GM13976 (cell line): Measurements from ENCODE around the gene SNRNP70.

Experiments used
- DNase-seq: peaks from one replicate; pipeline ENCODE4 v3.0.0; 2012; ENCODE audit warnings: low spot score
- in situ Hi-C: fragments of 300-500 bp; cut with MboI; formaldehyde crosslinking; loops from one replicate; pipeline ENCODE4 v1.12.0; 2022; ENCODE audit warnings: low sequenced_read_pairs, mixed read lengths, inconsistent platforms; ENCODE audit not compliant: unreplicated experiment
- TF ChIP-seq, protein P1 (sequence below): IDR thresholded peaks from 2 replicates; pipeline ENCODE4 v1.5.1; 2012; ENCODE audit warnings: borderline replicate concordance, mild to moderate bottlenecking; ENCODE audit not compliant: insufficient read depth; ENCODE audit errors: extremely low read depth, missing control alignments, control extremely low read depth

SNRNP70 gene

DNA sequence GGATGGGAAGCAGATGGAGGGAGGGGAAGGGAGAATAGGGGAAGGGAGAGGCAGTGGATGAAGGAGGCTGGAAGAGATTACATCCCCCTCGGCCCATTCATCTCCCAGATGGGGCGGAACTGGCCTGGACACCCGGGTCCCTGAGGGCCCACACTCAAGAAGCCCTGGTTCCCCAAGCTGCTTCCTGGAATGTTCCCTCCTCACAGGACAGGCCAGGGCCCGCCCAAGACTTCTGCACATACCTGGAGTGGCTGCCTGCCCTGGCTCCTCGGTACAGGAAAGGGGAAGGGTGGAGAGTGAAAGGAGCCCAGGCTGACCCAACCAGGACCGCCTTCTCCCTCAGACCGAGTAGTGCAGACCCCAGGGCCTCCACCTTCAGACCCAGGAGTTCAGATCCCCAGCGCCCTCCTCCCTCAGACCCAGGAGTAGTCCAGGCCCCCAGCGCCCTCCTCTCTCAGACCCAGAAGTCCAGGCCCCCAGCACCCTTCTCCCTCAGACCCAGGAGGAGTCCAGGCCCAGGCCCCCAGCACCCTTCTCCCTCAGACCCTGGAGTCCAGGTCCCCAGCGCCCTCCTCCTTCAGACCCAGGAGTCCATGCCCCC, 21.1 kb upstream of the SNRNP70 start:
- TF ChIP-seq, protein P1, sequence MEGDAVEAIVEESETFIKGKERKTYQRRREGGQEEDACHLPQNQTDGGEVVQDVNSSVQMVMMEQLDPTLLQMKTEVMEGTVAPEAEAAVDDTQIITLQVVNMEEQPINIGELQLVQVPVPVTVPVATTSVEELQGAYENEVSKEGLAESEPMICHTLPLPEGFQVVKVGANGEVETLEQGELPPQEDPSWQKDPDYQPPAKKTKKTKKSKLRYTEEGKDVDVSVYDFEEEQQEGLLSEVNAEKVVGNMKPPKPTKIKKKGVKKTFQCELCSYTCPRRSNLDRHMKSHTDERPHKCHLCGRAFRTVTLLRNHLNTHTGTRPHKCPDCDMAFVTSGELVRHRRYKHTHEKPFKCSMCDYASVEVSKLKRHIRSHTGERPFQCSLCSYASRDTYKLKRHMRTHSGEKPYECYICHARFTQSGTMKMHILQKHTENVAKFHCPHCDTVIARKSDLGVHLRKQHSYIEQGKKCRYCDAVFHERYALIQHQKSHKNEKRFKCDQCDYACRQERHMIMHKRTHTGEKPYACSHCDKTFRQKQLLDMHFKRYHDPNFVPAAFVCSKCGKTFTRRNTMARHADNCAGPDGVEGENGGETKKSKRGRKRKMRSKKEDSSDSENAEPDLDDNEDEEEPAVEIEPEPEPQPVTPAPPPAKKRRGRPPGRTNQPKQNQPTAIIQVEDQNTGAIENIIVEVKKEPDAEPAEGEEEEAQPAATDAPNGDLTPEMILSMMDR = no peak
- in situ Hi-C loops = no loop called here
- no peak for DNase-seq

- DNase-seq = no peak
- in situ Hi-C loops = no loop called here
- TF ChIP-seq, protein P1 = no peak
These were observed 20.3 kb upstream of the SNRNP70 start, which contains the start of gene NTF4 for GRCh38 chr19:49064768-49065611. Gene NTF4 (minus strand): TSS chr19:49064818. CDS start chr19:49061997, 2,821 bp downstream.

DNA sequence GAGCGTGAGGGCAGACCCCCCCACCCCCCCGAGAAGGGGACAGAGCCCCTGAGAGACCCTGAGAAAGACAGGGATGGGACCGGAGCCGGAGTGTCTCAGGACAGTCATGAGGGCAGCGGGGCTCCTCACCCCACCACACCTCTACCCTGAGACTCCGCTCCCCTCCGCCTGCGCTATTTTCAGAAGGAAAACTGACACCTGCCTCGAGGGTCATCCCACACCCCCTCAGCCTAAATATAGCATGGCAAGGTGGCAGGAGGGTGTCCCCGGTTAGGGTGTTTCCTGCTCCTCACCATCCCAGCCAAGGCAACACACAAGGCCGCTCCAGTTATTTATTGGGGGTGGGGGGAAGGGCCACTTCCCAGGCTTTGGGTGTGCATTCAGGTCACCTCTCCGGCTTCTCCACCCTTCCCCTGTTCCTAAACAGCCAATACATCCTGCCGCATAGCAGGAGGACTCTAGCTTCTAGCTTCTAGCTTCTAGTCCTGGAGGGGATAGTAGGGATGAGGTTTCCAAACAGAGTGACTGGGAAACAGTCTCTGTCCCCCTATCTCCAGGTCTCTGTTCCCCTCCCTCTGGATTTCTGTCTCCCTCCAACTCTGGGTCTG, 19.2 kb upstream of the SNRNP70 start:
- no peak for DNase-seq
- TF ChIP-seq, protein P1 = no peak
- in situ Hi-C loops = no loop called here

DNA sequence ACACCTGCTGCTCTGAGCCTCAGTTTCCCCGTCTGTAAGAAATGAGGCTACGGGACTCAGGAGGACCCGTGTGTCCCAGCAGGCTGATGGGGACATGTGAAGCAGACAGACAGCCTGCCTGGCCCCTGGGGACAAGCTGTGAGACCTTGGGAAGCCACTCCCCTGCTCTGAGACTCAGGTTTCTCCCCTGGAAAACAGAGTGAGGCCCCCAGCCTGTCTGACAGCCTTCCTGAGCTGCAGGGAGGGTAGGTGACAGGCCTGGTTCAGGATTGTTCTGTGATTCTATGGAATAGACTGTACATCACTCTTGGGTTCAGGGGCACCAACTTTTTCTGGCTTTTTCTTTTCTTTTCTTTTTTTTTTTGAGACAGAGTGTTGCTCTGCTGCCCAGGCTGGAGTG, 17.7 kb upstream of the SNRNP70 start:
- in situ Hi-C loops = no loop called here
- DNase-seq = no peak
- TF ChIP-seq, protein P1 = no peak

GRCh38 chr19:49069026-49069425, 16.2 kb upstream of the SNRNP70 start:
- TF ChIP-seq, protein P1 = no peak
- in situ Hi-C loops = no loop called here
- DNase-seq = no peak

DNA sequence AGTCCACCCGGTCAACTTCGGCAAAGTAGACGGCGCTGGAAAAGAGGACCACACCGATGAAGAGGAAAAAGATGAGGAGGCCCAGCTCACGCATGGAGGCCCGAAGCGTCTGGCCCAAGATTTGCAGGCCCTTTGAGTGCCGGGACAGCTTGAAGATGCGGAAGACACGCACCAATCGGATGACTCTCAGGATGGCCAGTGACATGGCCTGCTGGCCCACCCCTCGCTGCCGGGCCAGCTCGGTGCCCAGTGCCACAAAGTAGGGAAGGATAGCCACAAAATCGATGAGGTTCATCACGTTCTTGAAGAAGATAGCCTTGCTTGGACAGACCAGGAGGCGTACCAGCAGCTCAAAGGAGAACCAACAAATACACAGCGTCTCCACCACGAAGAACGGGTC, 14.8 kb upstream of the SNRNP70 start:
- in situ Hi-C loops = no loop called here
- no peak for DNase-seq
- TF ChIP-seq, protein P1 = no peak
